Retinal pigment epithelial cell (primary cell): Measurements from ENCODE around the gene UBA6.
A peak's percentile ranks its signal among the peaks of the same experiment; 100 is the strongest.

Experiments
- DNase-seq: peaks from one replicate; pipeline ENCODE4 v3.0.0-alpha.2; 2010; ENCODE audit warnings: low read depth
- H3K4me3 ChIP-seq: 2 replicates; pipeline ENCODE4 v1.5.1; 2011; ENCODE audit warnings: mild to moderate bottlenecking, low read length, control low read depth, moderate library complexity
- TF ChIP-seq, protein P1 (sequence below): conservative IDR thresholded peaks from 2 replicates; pipeline ENCODE4 v1.5.1; 2011; ENCODE audit warnings: low read depth, low read length, control low read depth, inconsistent platforms

UBA6 gene

DNA sequence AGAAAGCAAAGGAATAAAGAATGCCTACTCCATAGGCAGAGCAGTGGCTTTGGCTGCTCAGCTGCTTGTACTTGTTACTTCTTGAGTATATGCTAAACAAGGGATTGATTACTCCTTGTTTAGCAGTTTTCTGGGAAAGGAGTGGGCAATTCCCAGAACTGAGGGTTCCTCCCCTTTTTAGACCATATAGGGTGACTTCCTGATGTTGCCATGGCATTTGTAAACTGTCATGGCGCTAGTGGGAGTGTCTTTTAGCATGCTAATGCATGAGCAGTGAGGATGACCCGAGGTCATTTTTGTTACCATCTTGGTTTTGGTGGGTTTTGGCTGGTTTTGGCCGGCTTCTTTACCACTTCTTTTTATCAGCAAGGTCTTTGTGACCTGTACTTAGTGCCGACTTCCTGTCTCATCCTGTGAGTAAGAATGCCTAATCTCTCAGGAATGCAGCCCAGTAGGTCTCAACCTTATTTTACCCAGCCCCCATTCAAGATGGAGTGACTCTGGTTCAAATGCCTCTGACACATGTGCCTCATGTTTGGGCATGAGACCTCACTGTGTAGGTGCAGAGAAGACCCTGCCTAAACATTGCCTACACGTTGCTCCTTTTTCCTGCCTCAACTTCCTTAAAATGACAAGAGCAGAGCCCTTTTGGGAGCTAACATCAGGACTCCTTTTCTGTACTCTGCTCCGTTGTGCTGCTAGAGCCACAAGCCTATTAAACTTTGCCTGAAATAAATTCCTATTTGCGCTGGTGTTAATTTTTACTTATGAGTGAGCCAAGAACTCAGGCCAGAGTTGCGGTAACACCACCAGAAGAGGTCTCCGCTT is 21.0 kb upstream of the UBA6 start:
- peak; percentile 9 for DNase-seq
- no peak overlapping the region for H3K4me3 ChIP-seq
- TF ChIP-seq, protein P1, sequence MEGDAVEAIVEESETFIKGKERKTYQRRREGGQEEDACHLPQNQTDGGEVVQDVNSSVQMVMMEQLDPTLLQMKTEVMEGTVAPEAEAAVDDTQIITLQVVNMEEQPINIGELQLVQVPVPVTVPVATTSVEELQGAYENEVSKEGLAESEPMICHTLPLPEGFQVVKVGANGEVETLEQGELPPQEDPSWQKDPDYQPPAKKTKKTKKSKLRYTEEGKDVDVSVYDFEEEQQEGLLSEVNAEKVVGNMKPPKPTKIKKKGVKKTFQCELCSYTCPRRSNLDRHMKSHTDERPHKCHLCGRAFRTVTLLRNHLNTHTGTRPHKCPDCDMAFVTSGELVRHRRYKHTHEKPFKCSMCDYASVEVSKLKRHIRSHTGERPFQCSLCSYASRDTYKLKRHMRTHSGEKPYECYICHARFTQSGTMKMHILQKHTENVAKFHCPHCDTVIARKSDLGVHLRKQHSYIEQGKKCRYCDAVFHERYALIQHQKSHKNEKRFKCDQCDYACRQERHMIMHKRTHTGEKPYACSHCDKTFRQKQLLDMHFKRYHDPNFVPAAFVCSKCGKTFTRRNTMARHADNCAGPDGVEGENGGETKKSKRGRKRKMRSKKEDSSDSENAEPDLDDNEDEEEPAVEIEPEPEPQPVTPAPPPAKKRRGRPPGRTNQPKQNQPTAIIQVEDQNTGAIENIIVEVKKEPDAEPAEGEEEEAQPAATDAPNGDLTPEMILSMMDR = no peak

DNA sequence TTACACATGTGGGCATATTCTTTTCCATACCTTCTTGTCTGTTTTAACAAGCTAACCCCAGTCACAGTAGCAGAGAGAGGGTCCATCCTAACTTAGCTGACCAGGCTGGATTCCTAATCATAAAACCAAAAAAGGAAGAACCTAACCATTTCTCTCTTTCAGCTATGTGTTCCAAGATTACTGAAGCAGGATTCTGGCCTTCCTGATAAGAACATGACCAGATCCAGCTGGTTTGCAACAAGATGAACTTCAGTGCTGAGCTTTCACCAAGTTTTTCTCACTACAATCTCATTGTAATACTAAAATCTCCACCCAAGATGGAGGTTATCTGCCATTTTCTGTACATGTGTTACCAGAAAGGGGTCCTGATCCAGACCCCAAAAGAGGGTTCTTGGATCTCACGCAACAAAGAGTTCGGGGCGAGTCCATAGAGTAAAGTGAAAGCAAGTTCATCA is 20.4 kb upstream of the UBA6 start:
- DNase-seq = no peak
- no peak overlapping the region for H3K4me3 ChIP-seq
- TF ChIP-seq, protein P1 = no peak

DNA sequence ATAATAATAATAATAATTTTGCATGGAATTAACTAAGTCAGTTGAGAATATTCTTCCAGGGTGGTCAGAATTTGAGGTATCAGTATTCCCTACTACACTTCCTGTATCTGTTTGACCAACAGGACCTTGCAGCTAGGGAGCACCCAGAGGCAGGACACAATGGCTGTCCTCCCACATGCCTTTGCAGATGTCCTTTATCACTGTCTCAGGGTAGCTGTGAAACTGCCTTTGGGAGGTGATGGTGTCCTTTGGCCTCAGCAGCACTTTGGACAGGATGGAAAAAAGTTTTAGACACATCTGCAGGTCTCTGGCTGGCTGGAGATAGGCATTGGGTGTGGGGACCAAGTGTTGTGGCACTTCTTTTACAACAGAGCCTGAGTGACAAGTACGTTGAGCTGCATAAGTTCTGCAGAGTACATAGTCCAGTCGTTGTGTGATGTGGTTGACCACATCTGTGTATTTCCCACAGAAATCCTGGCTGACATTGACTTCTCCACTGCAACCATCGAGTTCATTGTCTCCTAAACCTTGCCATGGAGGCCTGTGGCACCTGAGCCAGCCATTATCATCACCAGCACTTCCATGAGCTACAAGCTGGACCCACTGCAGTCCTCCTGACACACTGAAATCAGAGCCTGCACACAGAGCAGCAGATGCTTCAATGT is 19.1 kb upstream of the UBA6 start:
- H3K4me3 ChIP-seq = no peak overlapping the region
- no peak for DNase-seq
- TF ChIP-seq, protein P1 = no peak

DNA sequence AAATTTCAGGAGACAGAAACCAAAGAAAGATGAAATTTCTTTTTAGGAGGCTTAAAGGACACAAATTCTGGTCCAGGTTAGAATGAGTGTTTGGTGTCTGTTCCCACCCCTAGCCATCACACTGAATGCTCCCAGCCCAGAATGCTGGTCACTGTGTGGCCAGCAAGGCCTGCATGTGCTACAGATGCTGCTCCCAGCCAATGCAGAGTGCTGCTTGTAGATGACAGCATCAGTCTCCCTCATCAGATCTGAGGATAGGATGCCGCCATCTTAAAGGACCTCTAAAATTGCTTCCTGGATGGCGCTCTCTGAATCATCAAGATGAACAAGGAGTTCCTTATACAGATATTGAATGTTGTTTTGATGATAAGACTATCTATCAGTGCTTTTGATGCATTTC is 17.9 kb upstream of the UBA6 start:
- TF ChIP-seq, protein P1 = no peak
- H3K4me3 ChIP-seq = no peak overlapping the region
- DNase-seq = no peak

DNA sequence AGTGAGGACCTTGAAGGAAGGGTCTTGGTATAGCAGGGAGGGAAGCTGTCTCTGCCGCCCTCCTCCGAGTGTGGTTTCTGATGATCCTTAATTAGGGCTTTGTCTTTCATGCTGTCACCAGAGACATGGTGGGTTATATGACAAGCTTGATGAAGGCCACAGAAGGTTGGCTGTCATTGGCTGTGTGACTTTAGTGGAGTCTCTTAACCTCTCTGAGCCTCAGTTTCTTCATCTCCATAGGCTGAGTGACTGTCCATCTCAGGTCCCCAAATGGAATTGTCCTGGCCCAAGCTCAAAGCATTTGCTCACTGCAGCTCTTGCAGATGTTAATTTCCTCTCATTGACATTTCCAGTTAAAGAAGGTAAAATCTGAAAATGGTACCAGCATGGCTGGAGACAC is 16.6 kb upstream of the UBA6 start:
- DNase-seq = no peak
- H3K4me3 ChIP-seq = no peak overlapping the region
- TF ChIP-seq, protein P1 = no peak

DNA sequence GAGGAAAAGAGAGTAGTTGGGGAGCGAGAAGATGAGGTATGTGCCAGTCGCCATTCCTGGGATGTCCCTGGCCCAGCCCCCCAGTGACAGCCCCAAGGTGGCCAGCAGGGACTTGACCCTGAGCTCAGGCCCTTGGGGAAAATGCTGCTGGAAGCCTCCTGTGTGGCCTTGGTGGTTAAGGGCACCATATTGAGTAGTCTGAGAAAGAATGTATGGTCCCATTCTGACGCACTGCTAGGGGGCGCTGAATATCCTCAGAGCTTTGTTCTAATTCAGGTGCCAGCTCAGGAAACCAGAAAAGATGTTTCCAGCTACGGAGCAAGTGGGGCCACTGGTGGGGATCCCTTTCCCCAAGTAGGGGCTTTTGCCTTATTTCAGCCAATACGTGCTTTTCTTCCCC is 14.0 kb upstream of the UBA6 start:
- TF ChIP-seq, protein P1 = no peak

DNA sequence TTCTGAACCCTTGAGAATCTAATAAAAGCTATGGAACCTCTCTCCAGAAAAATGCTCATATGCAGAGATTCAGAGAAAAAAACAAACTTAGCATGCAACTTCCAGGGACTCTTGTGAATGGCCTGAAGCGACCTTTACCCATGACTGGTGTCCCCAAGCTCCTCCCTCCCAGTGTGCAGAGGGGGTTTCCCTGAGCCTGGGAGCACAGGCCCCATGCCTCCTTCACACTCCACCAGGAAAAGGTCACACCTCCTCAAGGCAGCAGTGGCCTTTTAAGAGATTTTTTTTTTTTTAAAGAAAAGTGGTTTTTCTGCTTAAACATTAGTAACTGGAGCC is 13.3 kb upstream of the UBA6 start:
- TF ChIP-seq, protein P1 = no peak

More for the DNA sequence above, 14.0 kb upstream of the UBA6 start:
- H3K4me3 ChIP-seq = no peak overlapping the region
- DNase-seq = no peak

More for the DNA sequence above, 13.3 kb upstream of the UBA6 start:
- DNase-seq = no peak
- no peak overlapping the region for H3K4me3 ChIP-seq
